Measurements from ENCODE around the gene GMCL2. TPM values are rescaled to one million over a fixed set of nuclear protein-coding genes. Genes with fewer than 3 reads are reported as not detected.

Gene GMCL2
- total and polyA plus RNA-seq, 4 donors: not detected

- WGBS, 2 donors: 91 to 97% methylated on average over 7 of the region's 7 CpGs
These were observed 5.6 kb upstream of the GMCL2 start for GRCh38 chr5:178192787-178193186.

GRCh38 chr5:178192244-178192643, 5.1 kb upstream of the GMCL2 start:
- H3K36me3 ChIP-seq (ENCODE audit: control insufficient read depth in 4 of 4, insufficient read depth in 4 of 4, low read length in 4 of 4): no peaks in the 10 kb centered on the region
- no peaks in the 10 kb centered on the region for H3K9me3 ChIP-seq (ENCODE audit: control insufficient read depth in 4 of 4, insufficient read depth in 3 of 4, low read length in 3 of 4)
- ATAC-seq (ENCODE audit: insufficient read depth, low FRiP score) (no peak), DNase-seq (no peak)
- H3K4me3 ChIP-seq: no peak overlapping the region
- 50 to 55% methylated on average over 2 of the region's 2 CpGs for WGBS, 2 donors
- H3K27me3 ChIP-seq (ENCODE audit: control insufficient read depth in 3 of 3, insufficient read depth in 3 of 3, low read length in 2 of 3): no peaks in the 10 kb centered on the region
- H3K4me1 ChIP-seq (ENCODE audit: control insufficient read depth in 5 of 5, insufficient read depth in 5 of 5, low read length in 5 of 5): no peaks in the 10 kb centered on the region
- no peak overlapping the region for H3K9ac ChIP-seq (ENCODE audit: insufficient read depth in 1 of 2, low read length in 2 of 2)
- TF ChIP-seq CTCF (IDR thresholded peaks at IDR 0.05; ENCODE audit: control extremely low read depth, extremely low read depth): no peak
- no peak overlapping the region for H3K27ac ChIP-seq (ENCODE audit: low read depth in 1 of 2, low read length in 1 of 2)

More at GRCh38 chr5:178192787-178193186, 5.6 kb upstream of the GMCL2 start:
- Histone ChIP-seq H3K4me3 (no peak overlapping the region), H3K36me3 (ENCODE audit: control insufficient read depth in 4 of 4, insufficient read depth in 4 of 4, low read length in 4 of 4) (no peaks in the 10 kb centered on the region), H3K9ac (ENCODE audit: insufficient read depth in 1 of 2, low read length in 2 of 2) (no peak overlapping the region), H3K27ac (ENCODE audit: low read depth in 1 of 2, low read length in 1 of 2) (no peak overlapping the region), H3K27me3 (ENCODE audit: control insufficient read depth in 3 of 3, insufficient read depth in 3 of 3, low read length in 2 of 3) (no peaks in the 10 kb centered on the region), H3K9me3 (ENCODE audit: control insufficient read depth in 4 of 4, insufficient read depth in 3 of 4, low read length in 3 of 4) (no peaks in the 10 kb centered on the region), H3K4me1 (ENCODE audit: control insufficient read depth in 5 of 5, insufficient read depth in 5 of 5, low read length in 5 of 5) (no peaks in the 10 kb centered on the region)
- TF ChIP-seq CTCF (IDR thresholded peaks at IDR 0.05; ENCODE audit: control extremely low read depth, extremely low read depth): no peak
- DNase-seq (no peak), ATAC-seq (ENCODE audit: insufficient read depth, low FRiP score) (no peak)

DNA sequence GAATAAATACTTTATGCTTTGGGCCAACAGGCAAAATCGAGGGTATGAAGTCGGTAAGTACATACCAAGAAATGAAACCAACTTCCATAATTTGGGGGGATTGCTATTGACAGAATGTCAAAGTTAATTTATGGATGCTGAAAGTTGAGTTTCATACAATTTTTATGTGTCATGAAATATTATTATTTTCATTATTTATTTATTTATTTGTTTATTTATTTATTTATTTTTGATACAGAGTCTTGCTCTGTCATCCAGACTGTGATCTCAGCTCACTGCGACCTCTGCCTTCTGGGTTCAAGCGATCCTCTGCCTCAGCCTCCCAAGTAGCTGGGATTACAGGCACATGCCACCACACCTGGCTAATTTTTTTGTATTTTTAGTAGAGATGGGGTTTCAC, 4.5 kb upstream of the GMCL2 start:
- no peaks in the 10 kb centered on the region for H3K4me1 ChIP-seq (ENCODE audit: control insufficient read depth in 5 of 5, insufficient read depth in 5 of 5, low read length in 5 of 5)
- TF ChIP-seq CTCF (IDR thresholded peaks at IDR 0.05; ENCODE audit: control extremely low read depth, extremely low read depth): no peak
- no peaks in the 10 kb centered on the region for H3K9me3 ChIP-seq (ENCODE audit: control insufficient read depth in 4 of 4, insufficient read depth in 3 of 4, low read length in 3 of 4)
- no peak for ATAC-seq (ENCODE audit: insufficient read depth, low FRiP score)
- H3K36me3 ChIP-seq (ENCODE audit: control insufficient read depth in 4 of 4, insufficient read depth in 4 of 4, low read length in 4 of 4): no peaks in the 10 kb centered on the region
- H3K27me3 ChIP-seq (ENCODE audit: control insufficient read depth in 3 of 3, insufficient read depth in 3 of 3, low read length in 2 of 3): no peaks in the 10 kb centered on the region
- H3K4me3 ChIP-seq: no peak overlapping the region
- no peak for DNase-seq
- no peak overlapping the region for H3K27ac ChIP-seq (ENCODE audit: low read depth in 1 of 2, low read length in 1 of 2)
- 81 to 85% methylated on average over 4 of the region's 4 CpGs for WGBS, 2 donors
- H3K9ac ChIP-seq (ENCODE audit: insufficient read depth in 1 of 2, low read length in 2 of 2): no peak overlapping the region

GRCh38 chr5:178189433-178189832, 2.3 kb upstream of the GMCL2 start:
- 43 to 71% methylated on average over 2 of the region's 2 CpGs for WGBS, 2 donors
- Histone ChIP-seq H3K4me3 (no peak overlapping the region), H3K4me1 (ENCODE audit: control insufficient read depth in 5 of 5, insufficient read depth in 5 of 5, low read length in 5 of 5) (no peaks in the 10 kb centered on the region), H3K27me3 (ENCODE audit: control insufficient read depth in 3 of 3, insufficient read depth in 3 of 3, low read length in 2 of 3) (no peaks in the 10 kb centered on the region), H3K27ac (ENCODE audit: low read depth in 1 of 2, low read length in 1 of 2) (no peak overlapping the region), H3K36me3 (ENCODE audit: control insufficient read depth in 4 of 4, insufficient read depth in 4 of 4, low read length in 4 of 4) (no peaks in the 10 kb centered on the region), H3K9ac (ENCODE audit: insufficient read depth in 1 of 2, low read length in 2 of 2) (no peak overlapping the region), H3K9me3 (ENCODE audit: control insufficient read depth in 4 of 4, insufficient read depth in 3 of 4, low read length in 3 of 4) (no peaks in the 10 kb centered on the region)
- DNase-seq (no peak), ATAC-seq (ENCODE audit: insufficient read depth, low FRiP score) (no peak)
- no peak for TF ChIP-seq CTCF (IDR thresholded peaks at IDR 0.05; ENCODE audit: control extremely low read depth, extremely low read depth)

Data from lung (tissue), 12 donors.